Breast epithelium (tissue), 4 donors: ENCODE measurements around the gene MIGA2. TPM values are rescaled to one million over a fixed set of nuclear protein-coding genes. Genes with fewer than 3 reads are reported as not detected.
A peak's percentile ranks its signal among the peaks of the same experiment; 100 is the strongest.

Experiments used
- DNase-seq, 2 donors: peaks; one replicate each; pipeline ENCODE4 v3.0.0-alpha.2; 2019; ENCODE audit warnings: low spot score in 2 of 2
- H3K27ac ChIP-seq, 2 donors: fragments of 200-600 bp; sonication (generic) in 1 of 2; one replicate each; pipeline ENCODE4 v1.5.1; 2016 to 2019; ENCODE audit warnings: mild to moderate bottlenecking in 1 of 2
- H3K27me3 ChIP-seq, 2 donors: fragments of 200-600 bp; sonication (generic) in 1 of 2; one replicate each; pipeline versions ENCODE4 v1.5.1 to v1.6.0; 2017 to 2019; ENCODE audit warnings: control low read depth in 1 of 2, mild to moderate bottlenecking in 1 of 2
- H3K36me3 ChIP-seq: fragments of 200-600 bp; one replicate; pipeline ENCODE4 v1.5.1; 2019
- H3K4me1 ChIP-seq, 2 donors: fragments of 200-600 bp; sonication (generic); one replicate each; pipeline ENCODE4 v1.5.1; 2016 to 2019; ENCODE audit warnings: control low read depth in 1 of 2
- H3K4me3 ChIP-seq, 3 donors: fragments of 200-600 bp; sonication (generic); 1 replicate in 2 of 3; 2 replicates in 1 of 3; pipeline ENCODE4 v1.5.1; 2016 to 2019; ENCODE audit warnings: mild to moderate bottlenecking in 3 of 3, moderate library complexity in 2 of 3
- H3K9me3 ChIP-seq, 2 donors: fragments of 200-600 bp; sonication (generic) in 1 of 2; one replicate each; pipeline ENCODE4 v1.5.1; 2016 to 2019; ENCODE audit warnings: control low read depth in 1 of 2
- POLR2A ChIP-seq: fragments of 450-650 bp; IDR thresholded peaks from one replicate; pipeline ENCODE4 v1.6.1; 2016; ENCODE audit warnings: antibody characterized with exemption, mild to moderate bottlenecking, moderate library complexity
- POLR2AphosphoS5 ChIP-seq, 3 donors: sonication (generic); formaldehyde crosslinking; IDR thresholded peaks; one replicate each; pipeline ENCODE4 v1.6.1; 2017; ENCODE audit warnings: antibody characterized with exemption in 3 of 3
- intact Hi-C: fragments of 100-400 bp; cut with DNase I; formaldehyde crosslinking; loops from one replicate; pipeline ENCODE4 v1.15.1; 2023; ENCODE audit warnings: low total_unique reads
- total RNA-seq, 3 donors: library from RNA; depleted of rRNA; stranded (reverse); fragments of >200 nt; gene quantifications; one replicate each; pipeline ENCODE4 v1.1.0, GENCODE V29; 2016
- TF ChIP-seq, protein P1 (sequence below), 3 donors: fragments of 450-650 bp; IDR thresholded peaks; one replicate each; pipeline ENCODE4 v1.5.1; 2016 to 2017; ENCODE audit warnings: antibody characterized with exemption in 3 of 3, mild to moderate bottlenecking in 3 of 3, moderate library complexity in 3 of 3

Gene MIGA2
- total RNA-seq, 3 donors from 2014 or later: 25.3 to 28.8 (median 27.9) TPM

DNA sequence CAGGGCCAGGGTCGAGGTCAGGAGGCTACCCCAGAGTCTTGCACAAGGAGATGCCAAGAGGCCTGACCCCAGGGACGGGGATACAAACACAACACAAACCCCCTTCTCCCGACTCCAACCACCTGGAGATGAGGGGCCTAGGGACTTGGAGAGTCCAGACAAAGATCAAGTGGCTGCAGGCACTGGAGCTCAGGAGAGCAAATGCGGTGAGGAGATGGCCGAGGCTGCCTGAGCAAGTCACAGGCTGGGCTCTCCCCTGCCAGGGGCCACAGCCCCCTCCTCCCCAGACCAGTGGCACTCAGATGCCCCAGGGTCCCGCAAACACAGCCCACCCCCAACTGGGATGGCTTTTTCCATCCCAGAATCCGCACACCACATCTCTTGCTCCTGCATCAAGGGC, 24.1 kb upstream of the MIGA2 start:
- TF ChIP-seq, protein P1, sequence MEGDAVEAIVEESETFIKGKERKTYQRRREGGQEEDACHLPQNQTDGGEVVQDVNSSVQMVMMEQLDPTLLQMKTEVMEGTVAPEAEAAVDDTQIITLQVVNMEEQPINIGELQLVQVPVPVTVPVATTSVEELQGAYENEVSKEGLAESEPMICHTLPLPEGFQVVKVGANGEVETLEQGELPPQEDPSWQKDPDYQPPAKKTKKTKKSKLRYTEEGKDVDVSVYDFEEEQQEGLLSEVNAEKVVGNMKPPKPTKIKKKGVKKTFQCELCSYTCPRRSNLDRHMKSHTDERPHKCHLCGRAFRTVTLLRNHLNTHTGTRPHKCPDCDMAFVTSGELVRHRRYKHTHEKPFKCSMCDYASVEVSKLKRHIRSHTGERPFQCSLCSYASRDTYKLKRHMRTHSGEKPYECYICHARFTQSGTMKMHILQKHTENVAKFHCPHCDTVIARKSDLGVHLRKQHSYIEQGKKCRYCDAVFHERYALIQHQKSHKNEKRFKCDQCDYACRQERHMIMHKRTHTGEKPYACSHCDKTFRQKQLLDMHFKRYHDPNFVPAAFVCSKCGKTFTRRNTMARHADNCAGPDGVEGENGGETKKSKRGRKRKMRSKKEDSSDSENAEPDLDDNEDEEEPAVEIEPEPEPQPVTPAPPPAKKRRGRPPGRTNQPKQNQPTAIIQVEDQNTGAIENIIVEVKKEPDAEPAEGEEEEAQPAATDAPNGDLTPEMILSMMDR (IDR thresholded peaks at IDR 0.05): no peak
- TF ChIP-seq POLR2A (no peak), POLR2AphosphoS5 (IDR thresholded peaks at IDR 0.05) (no peak)
- H3K36me3 ChIP-seq: no peaks in the 10 kb centered on the region

DNA sequence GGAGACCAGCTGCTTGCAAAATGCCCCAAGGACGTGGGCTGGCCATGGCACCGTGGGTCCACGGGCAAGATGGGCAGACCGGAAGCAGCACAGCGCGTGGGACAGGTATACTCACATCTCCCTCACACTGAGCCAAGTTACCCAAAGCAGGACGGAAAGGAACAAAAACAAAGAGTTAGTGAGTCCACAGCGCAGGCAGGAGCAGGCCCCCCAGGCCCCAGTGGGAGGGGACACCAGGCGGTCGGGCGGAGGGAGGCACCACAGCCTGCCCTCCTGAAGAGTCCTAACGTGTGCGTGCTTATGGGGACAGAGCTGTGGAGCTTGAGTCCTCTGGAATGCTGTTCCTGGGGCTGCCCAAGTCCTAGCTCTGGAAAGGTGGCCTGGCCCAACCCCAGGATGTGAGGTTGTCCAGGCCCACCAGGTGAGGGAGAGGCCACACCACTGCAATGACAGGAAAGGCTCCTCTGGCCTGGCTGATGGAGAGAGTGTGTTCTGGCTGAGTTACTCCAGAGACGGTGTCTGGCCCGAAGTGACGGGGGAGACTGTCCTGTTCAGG, 23.5 kb upstream of the MIGA2 start:
- Histone ChIP-seq H3K4me3 (no peak overlapping the region), H3K4me1 (no peaks in the 10 kb centered on the region), H3K9me3 (no peaks in the 10 kb centered on the region), H3K27ac (peak overlapping the region; percentile 17 to 44), H3K27me3 (no peaks in the 10 kb centered on the region), H3K36me3 (no peaks in the 10 kb centered on the region)
- TF ChIP-seq, protein P1 (IDR thresholded peaks at IDR 0.05): no peak
- TF ChIP-seq POLR2AphosphoS5 (IDR thresholded peaks at IDR 0.05) (no peak), POLR2A (no peak)
- intact Hi-C loops: no loop called here
- no peak for DNase-seq

More for the DNA sequence above, 24.1 kb upstream of the MIGA2 start:
- no peaks in the 10 kb centered on the region for H3K4me1 ChIP-seq
- peak overlapping the region; percentile 17 to 44 for H3K27ac ChIP-seq
- H3K4me3 ChIP-seq: no peak overlapping the region
- no peaks in the 10 kb centered on the region for H3K27me3 ChIP-seq
- no peaks in the 10 kb centered on the region for H3K9me3 ChIP-seq
- intact Hi-C loops: no loop called here
- no peak for DNase-seq

DNA sequence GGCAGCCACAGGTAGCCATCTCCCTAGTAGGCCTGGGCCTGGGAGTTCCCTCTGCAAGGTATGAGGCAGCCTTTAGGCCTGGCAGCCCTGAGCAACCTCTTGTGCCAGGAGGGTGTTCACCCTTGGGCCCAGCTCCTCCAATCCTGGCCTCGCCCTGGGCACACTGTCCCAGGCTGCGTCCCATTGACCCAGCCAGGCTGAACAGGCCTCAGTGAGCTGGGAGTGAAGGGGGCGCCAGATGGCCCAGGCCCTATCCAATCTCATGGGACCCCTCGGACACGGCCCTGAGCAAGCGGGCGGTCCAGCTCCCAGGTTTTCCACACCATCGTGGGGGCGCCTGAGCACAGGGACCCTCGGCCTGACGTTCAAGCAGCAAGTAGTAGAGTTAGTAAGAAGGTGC, 22.8 kb upstream of the MIGA2 start:
- Histone ChIP-seq H3K9me3 (no peaks in the 10 kb centered on the region), H3K27me3 (no peaks in the 10 kb centered on the region), H3K36me3 (no peaks in the 10 kb centered on the region), H3K27ac (peak overlapping the region in 1 of 2 donors; percentile 44), H3K4me1 (no peaks in the 10 kb centered on the region), H3K4me3 (no peak overlapping the region)
- DNase-seq: no peak
- TF ChIP-seq, protein P1 (IDR thresholded peaks at IDR 0.05): no peak
- TF ChIP-seq POLR2A (no peak), POLR2AphosphoS5 (IDR thresholded peaks at IDR 0.05) (no peak)
- intact Hi-C loops: no loop called here

DNA sequence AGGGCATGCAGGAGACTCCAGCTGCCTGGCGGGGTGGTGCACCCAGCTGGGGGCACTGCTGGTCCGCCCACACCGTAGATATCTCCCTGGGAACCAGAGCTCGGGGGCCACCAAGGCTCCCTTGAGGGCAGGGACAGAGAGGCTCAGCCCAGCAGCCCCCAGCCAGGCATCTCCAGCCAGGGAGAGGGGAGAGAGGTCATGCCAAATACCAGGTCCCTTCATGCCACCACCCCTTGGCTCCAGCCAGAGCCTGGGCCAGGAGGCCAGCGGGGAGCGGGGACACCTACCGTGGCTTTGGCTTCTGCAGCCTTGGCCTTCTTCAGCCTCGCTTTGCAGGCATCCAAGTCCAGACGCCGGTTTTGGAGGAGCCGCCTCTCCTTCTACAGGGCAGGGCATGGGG, 22.3 kb upstream of the MIGA2 start:
- no peak for DNase-seq
- TF ChIP-seq POLR2AphosphoS5 (IDR thresholded peaks at IDR 0.05) (no peak), POLR2A (no peak)
- TF ChIP-seq, protein P1 (IDR thresholded peaks at IDR 0.05): no peak
- Histone ChIP-seq H3K4me3 (no peak overlapping the region), H3K27ac (no peak overlapping the region), H3K36me3 (no peaks in the 10 kb centered on the region), H3K4me1 (no peaks in the 10 kb centered on the region), H3K9me3 (no peaks in the 10 kb centered on the region), H3K27me3 (no peaks in the 10 kb centered on the region)
- intact Hi-C loops: no loop called here

DNA sequence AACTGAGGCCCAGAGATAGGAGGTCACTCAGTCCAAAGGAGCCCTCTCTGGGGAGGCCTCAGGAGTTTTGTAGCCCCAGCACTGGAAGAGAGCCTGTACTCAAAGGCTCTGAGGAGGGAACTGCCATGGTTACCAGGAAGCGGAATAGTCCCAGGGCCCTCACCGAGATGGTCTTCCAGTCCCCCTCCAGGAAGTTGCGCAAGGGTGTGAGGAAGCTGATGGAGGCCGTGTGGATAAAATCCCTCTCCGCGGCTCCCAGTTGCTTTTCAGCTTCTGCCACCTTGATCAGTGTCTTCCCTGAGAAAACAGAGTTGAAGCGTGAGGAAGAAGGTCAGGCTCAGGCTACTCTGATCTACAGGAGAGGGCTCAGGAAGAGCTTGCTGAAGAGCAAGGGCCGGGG, 21.8 kb upstream of the MIGA2 start:
- no peak for DNase-seq
- TF ChIP-seq POLR2AphosphoS5 (IDR thresholded peaks at IDR 0.05): no peak
- no peak for TF ChIP-seq POLR2A
- TF ChIP-seq, protein P1 (IDR thresholded peaks at IDR 0.05): no peak
- H3K36me3 ChIP-seq: no peaks in the 10 kb centered on the region

More for the DNA sequence above, 21.8 kb upstream of the MIGA2 start:
- Histone ChIP-seq H3K27me3 (no peaks in the 10 kb centered on the region), H3K27ac (no peak overlapping the region), H3K9me3 (no peaks in the 10 kb centered on the region), H3K4me3 (no peak overlapping the region), H3K4me1 (no peaks in the 10 kb centered on the region)
- intact Hi-C loops: no loop called here
